Hepatocyte (in vitro differentiated cells): ENCODE data around the gene FAM151B. TPM values are rescaled to one million over a fixed set of nuclear protein-coding genes. Genes with fewer than 3 reads are reported as not detected.
"Not testable (repeated sequence)": the region's sequence is repeated elsewhere in the genome, so short reads cannot be mapped to it uniquely, and the experiment has no call there.

Source experiments
- DNase-seq: peaks from one replicate; pipeline ENCODE4 v3.0.0-alpha.2; 2016; ENCODE audit warnings: low spot score
- H2AFZ ChIP-seq: fragments of 200-600 bp; sonication (generic); 2 replicates; pipeline ENCODE4 v1.6.0; 2016; ENCODE audit warnings: antibody characterized with exemption, mild to moderate bottlenecking
- H3K27ac ChIP-seq: fragments of 200-600 bp; sonication (generic); 2 replicates; pipeline ENCODE4 v1.5.1; 2016; ENCODE audit warnings: mild to moderate bottlenecking
- H3K27me3 ChIP-seq: fragments of 200-600 bp; sonication (generic); 2 replicates; pipeline ENCODE4 v1.6.1; 2016
- H3K36me3 ChIP-seq: fragments of 200-600 bp; sonication (generic); replicated peaks from 2 replicates; pipeline ENCODE4 v1.5.1; 2016; ENCODE audit warnings: low read depth; ENCODE audit not compliant: insufficient read depth
- H3K4me1 ChIP-seq: fragments of 200-600 bp; sonication (generic); 2 replicates; pipeline ENCODE4 v1.5.1; 2016; ENCODE audit warnings: mild to moderate bottlenecking, moderate library complexity; ENCODE audit not compliant: insufficient read depth
- H3K4me2 ChIP-seq: fragments of 200-600 bp; sonication (generic); 2 replicates; pipeline ENCODE4 v1.6.0; 2016
- H3K4me3 ChIP-seq: fragments of 200-600 bp; sonication (generic); 2 replicates; pipeline ENCODE4 v1.5.1; 2016; ENCODE audit warnings: mild to moderate bottlenecking
- H3K79me2 ChIP-seq: fragments of 200-600 bp; sonication (generic); 2 replicates; pipeline ENCODE4 v1.6.0; 2017; ENCODE audit warnings: mild to moderate bottlenecking
- H3K9me2 ChIP-seq: fragments of 200-600 bp; sonication (generic); replicated peaks from 2 replicates; pipeline ENCODE4 v1.6.0; 2017; ENCODE audit warnings: mild to moderate bottlenecking; ENCODE audit not compliant: insufficient read depth
- H3K9me3 ChIP-seq: fragments of 200-600 bp; sonication (generic); 2 replicates; pipeline ENCODE4 v1.5.1; 2016; ENCODE audit warnings: low read depth, mild to moderate bottlenecking
- H4K20me1 ChIP-seq: fragments of 200-600 bp; sonication (generic); 2 replicates; pipeline ENCODE4 v1.6.0; 2016; ENCODE audit warnings: mild to moderate bottlenecking; ENCODE audit not compliant: insufficient read depth, poor library complexity, severe bottlenecking
- CTCF ChIP-seq: fragments of 200-600 bp; sonication (generic); IDR thresholded peaks from 2 replicates; pipeline ENCODE4 v1.5.1; 2016; ENCODE audit warnings: antibody characterized with exemption, mild to moderate bottlenecking; ENCODE audit not compliant: poor library complexity
- EZH2 ChIP-seq: fragments of 200-600 bp; sonication (generic); IDR thresholded peaks from 2 replicates; pipeline ENCODE4 v1.6.1; 2016; ENCODE audit warnings: antibody characterized with exemption, mild to moderate bottlenecking, borderline replicate concordance
- EZH2phosphoT487 ChIP-seq: fragments of 200-600 bp; sonication (generic); IDR thresholded peaks from one replicate; pipeline ENCODE4 v1.6.1; 2018; ENCODE audit warnings: antibody characterized with exemption, mild to moderate bottlenecking, low read depth, moderate library complexity; ENCODE audit not compliant: unreplicated experiment, severe bottlenecking
- WGBS: methylation state at CpG from one replicate; pipeline ENCODE4 v1.1.6; 2016; ENCODE audit warnings: low lambda C conversion rate; ENCODE audit errors: missing lambda C conversion rate; 5-methylcytosine and 5-hydroxymethylcytosine counted together
- polyA plus RNA-seq: library from polyadenylated mRNA; unstranded; fragments of >200 nt; fragmentation: Nextera tagmentation; extraction: Ambion mirVana; gene quantifications from 2 replicates; pipeline ENCODE4 v1.2.1, GENCODE V29; 2016
- total RNA-seq: library from RNA; depleted of rRNA; stranded (reverse); fragments of >200 nt; gene quantifications from 2 replicates; pipeline ENCODE4 v1.2.3, GENCODE V29; 2014

The FAM151B gene
- total and polyA plus RNA-seq, 2 experiments from 2014 or later, result 0.94 to 2.7 TPM

DNA sequence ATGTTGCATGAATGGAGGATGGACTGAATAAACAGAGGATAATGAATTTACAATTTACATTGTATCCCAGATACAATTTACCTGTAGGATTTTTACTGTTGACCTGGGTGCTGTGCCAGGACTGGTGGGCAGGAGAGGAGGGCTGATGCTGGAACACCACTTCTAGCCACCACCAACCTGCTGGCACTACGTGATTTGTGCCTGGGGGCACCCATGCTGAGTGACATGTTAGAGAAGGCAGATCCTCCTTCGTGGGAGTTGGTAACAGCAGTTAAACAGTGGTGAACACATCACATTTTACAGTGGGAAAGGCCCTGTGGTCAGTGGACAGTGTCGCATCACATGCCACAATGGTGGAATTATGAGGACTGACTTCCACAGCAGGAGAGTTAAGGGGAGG is 85.2 kb downstream of the FAM151B start:
- no peak overlapping the region for H3K27ac ChIP-seq
- peaks cover 5% of the 10 kb centered on the region for H3K4me1 ChIP-seq
- H3K27me3 ChIP-seq, result peaks cover 61% of the 10 kb centered on the region
- no peaks in the 10 kb centered on the region for H3K36me3 ChIP-seq
- no peaks in the 10 kb centered on the region for H4K20me1 ChIP-seq
- no peaks in the 10 kb centered on the region for H3K9me3 ChIP-seq
- TF ChIP-seq EZH2, result no peak
- no peak for TF ChIP-seq CTCF
- no peak for TF ChIP-seq EZH2phosphoT487
- 80% methylated on average over 3 of the region's 3 CpGs for whole genome bisulfite sequencing
- no peak overlapping the region for H3K4me2 ChIP-seq
- DNase-seq, result no peak
- no peak overlapping the region for H2AFZ ChIP-seq
- H3K9me2 ChIP-seq, result no peaks in the 10 kb centered on the region
- no peaks in the 10 kb centered on the region for H3K79me2 ChIP-seq
- H3K4me3 ChIP-seq, result no peak overlapping the region

GRCh38 chr5:80576383-80576782 is 88.5 kb downstream of the FAM151B start:
- no peak overlapping the region for H3K4me3 ChIP-seq
- no peak for TF ChIP-seq CTCF
- no peak for TF ChIP-seq EZH2
- TF ChIP-seq EZH2phosphoT487, result no peak
- H3K4me1 ChIP-seq, result no peaks in the 10 kb centered on the region
- no peak for DNase-seq
- 91% methylated on average over 5 of the region's 5 CpGs for WGBS
- H3K4me2 ChIP-seq, result no peak overlapping the region
- no peaks in the 10 kb centered on the region for H3K9me3 ChIP-seq
- peaks cover 40% of the 10 kb centered on the region for H3K27me3 ChIP-seq
- H3K27ac ChIP-seq, result no peak overlapping the region
- H3K36me3 ChIP-seq, result no peaks in the 10 kb centered on the region
- H2AFZ ChIP-seq, result no peak overlapping the region
- no peaks in the 10 kb centered on the region for H4K20me1 ChIP-seq
- no peaks in the 10 kb centered on the region for H3K79me2 ChIP-seq
- no peaks in the 10 kb centered on the region for H3K9me2 ChIP-seq

DNA sequence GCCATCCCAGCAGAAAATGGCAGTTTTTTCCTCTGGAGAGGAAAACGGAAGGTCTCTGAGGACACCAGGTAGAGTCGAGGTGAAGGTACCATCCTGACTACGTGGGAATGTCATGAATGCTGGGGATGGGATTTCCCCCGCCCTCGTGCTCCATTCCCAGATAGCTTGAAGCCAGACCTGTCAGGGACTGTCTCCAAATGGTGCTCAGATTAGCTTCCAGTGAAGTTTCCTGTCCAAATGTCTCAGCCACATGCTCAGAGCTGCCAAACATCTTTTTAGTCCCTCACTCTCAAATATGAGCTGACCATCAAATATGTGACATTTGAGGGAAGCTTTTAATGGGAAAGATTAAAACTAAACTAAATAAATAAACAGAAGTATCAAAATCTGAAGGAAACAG is 89.8 kb downstream of the FAM151B start:
- TF ChIP-seq CTCF, result no peak
- TF ChIP-seq EZH2phosphoT487, result no peak
- TF ChIP-seq EZH2, result no peak
- peaks cover 27% of the 10 kb centered on the region for H3K27me3 ChIP-seq

DNA sequence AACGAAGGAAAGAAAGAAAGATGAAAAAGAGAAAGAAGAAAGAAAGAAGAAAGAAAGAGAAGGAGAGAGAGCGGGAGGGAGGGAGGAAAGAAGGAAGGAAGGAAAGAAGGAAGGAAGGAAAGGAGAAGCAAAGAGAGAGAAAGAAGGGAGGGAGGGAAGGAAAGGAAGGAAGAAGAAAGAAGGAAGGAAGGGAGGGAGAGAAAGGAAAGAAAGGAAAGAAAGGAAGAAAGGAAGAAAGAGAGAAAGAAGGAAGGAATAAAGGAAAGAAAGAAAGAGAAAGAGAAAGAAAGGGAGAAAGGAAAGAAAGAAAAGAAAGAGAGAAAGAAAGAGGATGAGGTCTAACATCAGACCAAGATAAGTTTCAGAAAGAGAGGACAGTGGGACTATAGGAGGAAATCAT is 91.2 kb downstream of the FAM151B start:
- Histone ChIP-seq H3K4me3 (no peak overlapping the region), H4K20me1 (no peaks in the 10 kb centered on the region), H3K27me3 (peaks cover 20% of the 10 kb centered on the region), H3K4me1 (no peaks in the 10 kb centered on the region), H3K36me3 (no peaks in the 10 kb centered on the region), H3K4me2 (no peak overlapping the region), H2AFZ (no peak overlapping the region), H3K79me2 (no peaks in the 10 kb centered on the region), H3K9me2 (no peaks in the 10 kb centered on the region), H3K9me3 (no peaks in the 10 kb centered on the region), H3K27ac (no peak overlapping the region)
- DNase-seq, result no peak
- TF ChIP-seq EZH2, result no peak
- 94% methylated on average over 2 of the region's 2 CpGs for WGBS

More for the DNA sequence above, 89.8 kb downstream of the FAM151B start:
- Histone ChIP-seq H3K27ac (no peak overlapping the region), H4K20me1 (no peaks in the 10 kb centered on the region), H3K79me2 (no peaks in the 10 kb centered on the region), H3K4me2 (no peak overlapping the region), H3K9me2 (no peaks in the 10 kb centered on the region), H3K36me3 (no peaks in the 10 kb centered on the region), H2AFZ (no peak overlapping the region), H3K4me3 (no peak overlapping the region), H3K9me3 (no peaks in the 10 kb centered on the region), H3K4me1 (no peaks in the 10 kb centered on the region)
- DNase-seq, result no peak
- 40% methylated on average over 5 of the region's 5 CpGs for WGBS

DNA sequence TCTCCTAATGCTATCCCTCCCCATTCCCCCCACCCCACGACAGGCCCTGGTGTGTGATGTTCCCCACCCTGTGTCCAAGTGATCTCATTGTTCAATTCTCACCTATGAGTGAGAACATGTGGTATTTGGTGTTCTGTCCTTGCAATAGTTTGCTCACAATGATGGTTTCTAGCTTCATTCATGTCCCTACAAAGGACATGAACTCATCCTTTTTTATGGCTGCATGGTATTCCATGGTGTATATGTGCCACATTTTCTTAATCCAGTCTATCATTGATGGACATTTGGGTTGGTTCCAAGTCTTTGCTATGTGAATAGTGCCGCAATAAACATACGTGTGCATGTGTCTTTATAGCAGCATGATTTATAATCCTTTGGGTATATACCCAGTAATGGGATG is 92.4 kb downstream of the FAM151B start:
- 94% methylated on average over 3 of the region's 3 CpGs for WGBS
- not testable (repeated sequence) for H3K79me2 ChIP-seq

More for the DNA sequence above, 92.4 kb downstream of the FAM151B start:
- H3K27me3 ChIP-seq, result peaks cover 11% of the 10 kb centered on the region
- not testable (repeated sequence) for H3K9me3 ChIP-seq, H3K9me2 ChIP-seq, H3K27ac ChIP-seq, DNase-seq, H2AFZ ChIP-seq, H3K4me3 ChIP-seq, H3K4me1 ChIP-seq, H3K4me2 ChIP-seq, H3K36me3 ChIP-seq, H4K20me1 ChIP-seq
